Stimulated activated CD4-positive, alpha-beta T cell treated with anti-CD3 and anti-CD28 coated beads, Interleukin-2, amount 100 ng/mL, for 24 hours (primary cell): ENCODE measurements around the gene ATRIP.
"Not testable (repeated sequence)": the region's sequence is repeated elsewhere in the genome, so short reads cannot be mapped to it uniquely, and the experiment has no call there.

ENCODE experiments used
- DNase-seq, 2 donors: peaks; one replicate each; pipeline ENCODE4 v3.0.0-alpha.2; 2020

The ATRIP gene

GRCh38 chr3:48439820-48440589, 6.5 kb upstream of the ATRIP start, which contains the start of the genes CCDC51 and TMA7:
Gene CCDC51, minus strand, starts transcription at chr3:48440119. Its CDS starts 4,991 bp downstream, at chr3:48435128.
Gene TMA7, plus strand, starts transcription at chr3:48440257. Its CDS starts 40 bp downstream, at chr3:48440297.
- peak; percentile 98 to 99 for DNase-seq

- no peak for DNase-seq
Observed at GRCh38 chr3:48440590-48440958, 6.0 kb upstream of the ATRIP start.

- no peak for DNase-seq
Observed at GRCh38 chr3:48441940-48442339, 4.6 kb upstream of the ATRIP start.

- DNase-seq = no peak
Observed at GRCh38 chr3:48445277-48445882, 1.2 kb upstream of the ATRIP start.

GRCh38 chr3:48446043-48446424, 503 bp upstream of the ATRIP start:
- no peak for DNase-seq

GRCh38 chr3:48451270-48451669, 4.7 kb downstream of the ATRIP start:
- no peak for DNase-seq

- DNase-seq = no peak
Observed at GRCh38 chr3:48456456-48456855, 9.9 kb downstream of the ATRIP start.

- DNase-seq = no peak
Observed at GRCh38 chr3:48459331-48459730, 12.8 kb downstream of the ATRIP start.

GRCh38 chr3:48459773-48460516, 13.4 kb downstream of the ATRIP start:
- DNase-seq = no peak

GRCh38 chr3:48460517-48460902, 14.0 kb downstream of the ATRIP start:
- DNase-seq = no peak

- not testable (repeated sequence) for DNase-seq
Observed at GRCh38 chr3:48461767-48462166, 15.2 kb downstream of the ATRIP start.

GRCh38 chr3:48463703-48464102, 17.2 kb downstream of the ATRIP start:
- DNase-seq = no peak

- no peak for DNase-seq
Observed at GRCh38 chr3:48464713-48465221, 18.2 kb downstream of the ATRIP start.

- DNase-seq = no peak
Observed at GRCh38 chr3:48465237-48465530, 18.6 kb downstream of the ATRIP start.

- peak; percentile 81 to 85 for DNase-seq
Observed at GRCh38 chr3:48465531-48466378, 19.2 kb downstream of the ATRIP start.

GRCh38 chr3:48466386-48467109, 20.0 kb downstream of the ATRIP start:
- peak; percentile 48 to 49 for DNase-seq

GRCh38 chr3:48467110-48467454, 20.5 kb downstream of the ATRIP start:
- DNase-seq = peak in 1 of 2 donors; percentile 15

GRCh38 chr3:48467473-48468267, 21.1 kb downstream of the ATRIP start:
- DNase-seq = no peak

GRCh38 chr3:48468329-48468731, 21.8 kb downstream of the ATRIP start:
- no peak for DNase-seq

GRCh38 chr3:48469046-48469915, 22.7 kb downstream of the ATRIP start:
- no peak for DNase-seq
